ENCODE data around the gene TMEM19.

The TMEM19 gene

DNA sequence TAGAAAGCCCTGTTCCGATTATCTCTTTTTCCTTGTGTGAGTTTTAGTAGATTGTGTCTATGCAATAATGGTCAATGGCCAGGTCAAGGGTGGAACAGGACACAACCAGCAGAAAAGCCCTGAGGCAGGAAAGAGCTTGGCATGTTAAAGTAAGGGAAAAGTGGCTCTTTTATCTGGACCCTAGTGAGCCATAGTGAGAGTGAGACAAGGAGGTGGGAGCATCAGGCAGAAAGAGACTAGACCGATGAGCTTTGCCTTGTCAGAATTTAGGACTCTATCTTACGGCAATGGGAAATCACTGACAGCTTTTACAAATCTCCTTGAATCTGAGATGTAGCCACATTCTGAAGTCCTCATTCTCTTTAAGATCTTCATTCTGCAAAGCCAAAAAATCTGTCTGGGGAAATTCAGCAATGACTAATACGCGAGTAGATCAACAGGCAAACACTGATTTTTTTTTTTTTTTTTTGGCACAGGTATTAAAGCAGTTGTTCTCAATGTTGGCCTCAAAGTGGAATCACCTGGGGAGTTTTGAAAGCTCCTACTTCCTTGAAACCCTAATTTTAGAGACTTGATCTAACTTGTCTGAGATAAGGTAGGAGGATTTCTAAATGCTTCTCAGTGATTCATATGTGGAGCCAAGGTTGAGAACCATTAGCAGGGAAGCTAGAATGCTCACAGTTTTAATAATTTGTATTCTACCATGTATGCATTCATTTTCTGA lies 33.9 kb downstream of the TMEM19 start:
- no peak for FAIRE-seq

DNA sequence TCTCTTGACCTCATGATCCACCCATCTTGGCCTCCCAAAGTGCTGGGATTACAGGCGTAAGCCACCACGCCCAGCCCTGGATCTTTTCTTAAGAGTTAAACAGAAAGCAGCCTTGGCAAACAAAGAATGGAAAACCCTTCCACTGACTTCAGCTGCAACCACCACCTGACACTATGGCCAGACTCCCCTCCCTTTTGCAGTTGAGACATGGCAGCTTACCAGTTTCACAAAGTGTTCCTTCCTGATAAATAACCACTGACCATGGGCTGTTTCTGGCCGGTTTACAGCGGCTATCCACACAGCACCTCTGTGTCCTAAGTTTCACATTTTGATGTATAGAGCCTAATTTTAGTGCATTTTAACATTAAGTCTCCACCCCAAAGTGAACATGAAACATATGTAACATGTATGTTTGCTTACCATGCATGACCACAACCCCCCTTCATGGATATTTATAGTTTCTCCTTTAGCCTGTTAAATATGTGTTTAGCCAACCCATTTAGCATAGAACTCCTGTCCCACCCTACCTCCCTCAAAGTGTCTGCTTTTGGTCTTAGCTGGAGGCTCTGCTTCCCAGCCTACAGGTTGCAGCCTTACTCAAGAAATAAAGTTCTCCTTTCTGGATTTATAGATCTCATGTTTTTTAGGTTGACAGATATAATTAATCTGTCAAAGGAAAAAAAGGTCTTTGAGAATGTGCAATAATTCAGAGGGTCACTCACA lies 36.1 kb downstream of the TMEM19 start:
- no peak for FAIRE-seq

DNA sequence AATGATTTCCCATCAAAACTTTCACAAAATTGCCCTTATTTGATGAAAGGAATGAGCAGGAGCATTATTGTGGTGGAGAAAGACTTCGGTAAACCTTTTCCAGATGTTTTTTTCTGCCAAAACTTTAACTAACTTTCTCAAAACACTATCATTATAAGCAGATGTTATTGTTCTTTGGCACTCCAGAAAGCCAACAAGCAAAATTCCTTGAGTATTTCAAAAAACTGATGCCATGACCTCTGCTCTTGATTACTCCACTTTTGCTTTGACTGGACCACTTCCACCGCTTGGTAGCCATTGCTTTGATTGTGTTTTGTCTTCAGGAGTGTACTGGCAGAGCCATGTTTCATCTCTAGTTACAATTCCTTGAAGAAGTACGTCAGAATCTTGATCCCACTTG lies 39.1 kb downstream of the TMEM19 start:
- no peak for FAIRE-seq

DNA sequence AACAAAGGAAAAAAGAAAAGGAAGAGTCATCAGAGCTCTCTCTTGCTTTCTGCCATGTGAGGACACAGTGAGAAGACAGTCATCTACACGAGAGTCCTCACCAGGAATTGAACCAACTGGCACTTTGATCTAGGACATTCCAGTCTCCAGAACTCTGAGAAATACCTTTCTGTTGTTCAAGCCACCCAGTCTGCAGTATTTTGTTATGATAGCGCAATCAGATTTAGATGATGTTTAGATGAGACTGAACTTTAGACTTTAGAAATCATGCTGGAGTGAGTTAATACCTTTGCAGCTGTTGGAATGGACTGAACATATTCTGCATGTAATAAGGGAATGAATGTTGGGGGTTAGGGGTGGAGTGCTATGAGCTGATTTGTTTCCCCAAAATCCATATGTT lies 40.7 kb downstream of the TMEM19 start:
- no peak for FAIRE-seq

DNA sequence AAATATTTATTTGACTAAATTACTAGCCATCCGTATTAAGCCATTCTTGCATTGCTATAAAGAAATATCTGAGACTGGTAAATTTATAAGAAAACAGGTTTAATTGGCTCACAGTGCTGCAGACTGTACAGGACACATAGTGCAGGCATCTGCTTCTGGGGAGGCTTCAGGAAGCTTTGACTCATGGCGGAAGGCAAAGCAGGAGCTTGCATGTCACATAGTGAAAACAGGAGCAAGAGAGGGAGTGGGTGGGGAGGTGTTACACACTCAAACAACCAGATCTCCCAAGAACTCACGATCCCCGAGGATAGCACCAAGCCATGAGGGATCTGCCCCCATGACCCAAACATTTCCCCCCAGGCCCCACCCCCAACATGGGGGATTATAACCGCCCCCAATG lies 42.1 kb downstream of the TMEM19 start:
- no peak for FAIRE-seq

DNA sequence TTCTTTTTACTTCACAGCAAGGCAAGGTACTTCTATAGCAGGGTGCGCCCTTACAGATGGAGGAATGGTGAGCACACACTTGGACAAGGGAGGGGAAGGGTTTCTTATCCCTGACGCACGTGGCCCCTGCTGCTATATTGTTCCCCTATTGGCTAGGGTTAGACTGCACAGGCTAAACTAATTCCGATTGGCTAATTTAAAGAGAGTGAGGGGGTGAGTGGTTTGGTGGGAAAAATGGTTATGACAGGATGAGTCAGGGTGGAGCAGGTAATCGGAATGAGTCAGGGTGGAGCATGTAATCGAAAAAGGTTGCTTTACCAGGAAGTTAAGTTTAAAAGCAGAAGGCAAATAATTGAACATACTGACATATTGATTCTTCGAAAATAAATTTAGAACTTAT lies 45.1 kb downstream of the TMEM19 start:
- no peak for FAIRE-seq

DNA sequence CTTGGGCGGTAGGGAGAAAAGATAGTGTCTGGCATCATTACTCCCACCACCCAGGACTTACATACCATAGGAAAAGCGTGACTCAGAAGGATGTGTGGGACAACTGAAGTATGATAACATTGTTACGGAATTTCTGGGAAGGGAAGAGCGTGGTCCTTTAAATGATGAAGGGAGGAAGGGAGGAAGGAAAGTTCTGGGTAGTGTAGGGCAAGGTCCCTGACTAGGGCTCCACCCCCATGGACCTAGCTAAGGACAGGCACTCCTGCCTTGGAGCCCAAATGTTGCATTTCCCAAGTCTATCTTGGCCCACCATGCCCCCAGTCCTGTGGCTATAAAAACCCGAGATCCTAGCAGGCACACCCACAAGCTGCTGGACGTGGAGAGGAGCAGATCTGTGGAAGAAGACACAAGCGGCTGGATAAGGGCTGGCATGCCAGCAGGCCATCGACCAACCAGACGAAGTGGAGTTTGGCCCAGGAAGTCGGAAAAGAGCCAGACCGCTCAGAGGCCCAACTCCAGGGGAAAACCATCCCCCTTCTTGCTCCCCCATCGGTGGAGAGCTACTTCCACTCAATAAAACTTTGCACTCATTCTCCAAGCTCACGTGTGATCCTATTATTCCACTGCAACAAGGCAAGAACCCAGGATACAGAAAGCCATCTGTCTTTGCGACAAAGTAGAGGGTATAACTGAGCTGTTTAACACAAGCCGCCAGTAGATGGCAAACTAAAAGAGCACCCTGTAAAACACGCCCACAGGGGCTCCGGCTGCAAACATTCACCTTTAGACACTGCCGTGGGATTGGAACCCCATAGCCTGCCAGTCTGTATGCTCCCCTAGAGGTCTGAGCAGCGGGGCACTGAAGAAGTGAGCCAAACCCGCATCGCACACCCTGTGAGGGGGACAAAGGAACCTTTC lies 45.8 kb downstream of the TMEM19 start:
- FAIRE-seq: no peak

DNA sequence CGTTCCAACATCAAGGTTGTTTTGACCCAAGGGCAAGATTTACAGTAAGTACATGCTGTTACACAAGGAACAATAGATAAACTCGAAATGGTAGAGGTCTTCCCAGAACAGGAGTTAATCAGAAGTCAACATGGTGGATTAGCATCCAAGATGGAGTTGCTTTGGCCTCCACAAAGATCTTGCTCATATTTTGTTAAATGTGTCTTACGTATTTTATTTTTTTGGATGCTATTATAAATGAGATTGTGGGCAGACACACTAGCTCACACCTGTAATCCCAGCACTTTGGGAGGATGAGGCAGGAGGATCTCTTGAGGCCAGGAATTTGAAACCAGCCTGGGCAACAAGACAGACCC lies 46.5 kb downstream of the TMEM19 start:
- no peak for FAIRE-seq

DNA sequence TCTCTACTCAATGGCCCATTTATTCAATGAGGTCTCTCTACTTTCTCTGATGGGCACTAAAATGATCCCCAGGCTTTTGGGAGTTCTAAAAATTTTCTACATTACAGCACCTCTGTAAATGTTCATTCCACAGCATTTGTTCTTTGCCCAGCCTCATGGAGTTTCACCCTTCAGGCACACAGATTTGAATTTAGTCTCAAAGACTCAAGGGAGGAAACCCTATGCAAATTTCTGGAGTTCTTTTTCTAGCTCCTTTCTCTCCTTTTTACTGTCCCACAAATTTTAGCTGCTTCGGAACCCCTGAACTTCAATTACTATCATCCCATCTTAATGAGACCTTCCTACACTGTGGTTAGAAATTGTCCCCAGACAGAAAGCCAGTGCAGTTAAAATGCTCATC lies 51.3 kb downstream of the TMEM19 start:
- FAIRE-seq: no peak

DNA sequence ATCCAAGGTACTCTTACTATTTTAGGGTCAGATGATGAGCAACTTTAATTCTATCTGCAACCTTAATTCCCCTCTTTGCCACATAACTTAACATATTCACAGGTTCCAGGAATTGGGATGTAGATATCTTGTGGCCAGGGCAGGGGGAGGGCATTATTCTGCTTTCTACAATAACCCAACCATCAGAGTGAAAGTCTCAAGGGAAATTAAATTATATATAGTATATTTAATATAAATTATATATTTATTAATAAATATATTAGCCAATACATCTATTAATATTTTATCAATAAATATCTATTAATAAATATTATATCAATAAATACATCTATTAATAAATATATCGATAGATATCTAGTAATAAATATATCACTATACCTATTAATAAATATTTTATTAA lies 57.1 kb downstream of the TMEM19 start:
- no peak for FAIRE-seq

DNA sequence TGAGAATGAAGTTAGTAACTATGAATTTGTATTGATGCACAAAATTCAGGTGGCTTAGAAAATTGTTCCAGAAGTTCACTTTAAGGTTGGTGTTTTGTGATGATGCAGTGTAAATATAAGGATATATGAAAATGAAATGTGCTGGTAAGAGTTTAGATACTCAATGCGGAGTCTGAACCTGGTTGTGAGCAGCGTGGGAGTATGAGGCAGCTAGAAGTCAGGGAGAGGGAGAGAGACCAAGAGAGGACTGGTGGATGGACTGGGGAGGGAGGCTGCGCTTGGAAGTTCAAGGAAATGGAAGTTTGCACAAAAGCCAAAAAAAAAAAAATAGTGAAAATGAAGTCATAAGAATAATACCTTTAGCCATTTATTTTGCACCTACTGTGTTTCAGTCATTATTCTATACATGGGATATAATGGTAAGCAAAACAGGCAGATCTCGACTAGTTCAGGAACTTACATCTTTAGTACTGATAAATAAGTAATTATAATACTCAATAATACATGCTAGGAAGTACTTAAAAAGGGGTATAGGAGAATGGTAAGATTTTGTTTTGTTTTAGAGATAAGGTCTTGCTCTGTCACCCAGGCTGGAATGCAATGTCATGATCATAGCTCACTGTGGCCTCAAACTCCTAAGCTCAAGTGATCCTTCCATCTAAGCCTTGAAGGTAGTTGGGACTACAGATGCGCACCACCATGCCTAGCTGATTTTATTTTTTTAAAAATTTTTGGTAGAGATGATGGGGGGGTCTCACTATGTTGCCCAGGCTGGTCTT lies 58.8 kb downstream of the TMEM19 start:
- no peak for FAIRE-seq

DNA sequence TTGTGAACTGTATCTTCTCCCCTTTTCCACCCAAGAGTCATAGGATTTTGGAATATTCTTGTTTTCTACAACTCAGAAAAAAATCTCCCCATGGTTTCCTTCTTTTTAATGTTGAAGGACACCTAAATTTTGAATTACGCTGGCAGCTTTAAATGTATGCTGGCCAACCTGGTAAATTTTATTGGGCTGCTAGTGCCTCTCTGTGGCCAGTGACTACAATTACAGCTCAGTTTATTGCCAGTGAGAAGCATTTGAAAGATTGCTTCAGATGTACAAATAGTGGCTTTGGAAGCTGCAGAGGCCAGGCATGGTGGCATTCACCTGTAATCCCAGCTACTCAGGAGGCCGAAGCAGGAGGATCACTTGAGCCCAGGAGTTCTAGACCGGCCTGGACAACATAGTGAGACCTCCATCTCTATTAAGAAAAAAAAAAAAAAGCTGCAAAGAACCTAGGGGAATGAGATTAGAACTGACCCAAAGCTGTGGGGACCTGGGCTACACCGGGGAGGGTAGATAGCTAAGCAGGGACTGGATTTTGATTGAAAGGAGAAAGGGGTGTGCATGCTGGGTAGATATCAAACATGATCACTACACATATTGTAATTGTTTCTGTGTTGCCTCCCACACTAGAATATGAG lies 61.2 kb downstream of the TMEM19 start:
- no peak for FAIRE-seq

DNA sequence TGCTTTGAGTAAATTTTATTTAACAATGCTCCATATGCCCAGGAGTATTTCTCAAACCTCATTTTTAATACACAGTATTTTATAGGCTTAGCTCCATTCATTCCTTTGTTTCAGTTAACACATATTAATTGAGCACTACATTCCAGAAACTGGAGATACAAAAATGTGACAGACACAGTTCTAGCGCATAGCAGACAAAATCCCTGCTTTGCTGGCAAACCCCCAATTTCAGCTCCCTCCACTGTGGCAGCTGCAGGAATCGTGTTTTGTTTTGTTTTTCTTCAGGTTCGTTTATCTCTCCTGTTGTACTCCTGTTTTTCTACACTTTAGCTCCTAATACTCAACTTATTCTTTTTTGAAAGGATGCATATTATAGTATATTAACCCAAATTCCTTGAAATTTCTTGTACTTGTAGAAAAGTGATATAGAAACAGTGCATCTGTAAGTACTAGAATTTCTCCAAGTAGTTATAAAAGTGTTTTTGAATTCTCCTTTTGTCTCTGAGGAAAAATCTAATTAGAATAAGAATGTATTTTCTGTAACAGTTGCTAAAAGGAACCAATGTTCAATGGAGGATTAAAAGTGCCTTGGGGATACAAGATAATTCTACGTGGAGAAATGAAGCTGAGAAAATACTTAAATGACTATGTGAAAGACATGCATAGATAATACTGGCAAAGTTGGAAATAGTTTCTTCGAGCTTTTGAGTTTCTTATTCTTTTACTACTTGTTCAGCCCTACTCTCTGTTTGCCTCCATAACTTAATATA lies 62.4 kb downstream of the TMEM19 start:
- no peak for FAIRE-seq

DNA sequence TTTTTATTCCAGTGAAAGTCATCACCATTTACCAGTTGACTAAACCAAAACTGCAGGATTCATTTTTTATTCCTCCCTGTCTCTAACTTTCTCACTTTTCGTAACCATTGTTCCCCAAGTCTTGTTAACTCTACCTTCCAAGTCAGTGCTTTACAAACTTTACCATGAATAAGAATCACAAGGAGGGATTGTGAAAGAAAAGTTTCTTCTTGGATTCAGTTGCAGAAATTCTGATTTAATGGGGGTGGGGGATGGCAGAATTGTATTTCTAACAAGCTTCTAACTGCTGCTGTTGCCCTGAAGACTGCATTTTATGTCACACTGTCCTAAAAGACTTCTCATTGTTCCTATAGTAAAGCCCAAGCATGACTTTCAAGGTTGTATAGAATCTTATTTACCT lies 63.8 kb downstream of the TMEM19 start:
- FAIRE-seq: no peak

DNA sequence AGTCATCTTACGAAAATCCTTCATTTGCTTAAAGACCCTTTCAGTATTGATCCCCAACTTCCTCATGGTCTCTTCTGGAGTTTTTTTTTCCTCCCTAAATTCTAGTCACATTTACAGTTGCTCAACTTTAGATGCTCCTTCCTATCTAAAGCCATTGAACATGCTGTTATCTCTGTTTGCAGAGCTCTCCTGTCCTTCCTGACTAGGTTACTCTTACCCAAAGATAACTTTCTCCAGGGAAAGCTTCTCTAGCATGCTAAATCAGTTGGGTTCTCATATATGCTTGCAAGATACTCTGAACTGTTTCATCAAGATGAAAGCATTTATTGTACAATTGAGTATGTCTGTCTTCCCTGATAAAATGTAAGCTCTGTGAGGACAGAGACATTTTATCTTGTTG lies 67.0 kb downstream of the TMEM19 start:
- FAIRE-seq: no peak
